Activated naive CD4-positive, alpha-beta T cell treated with anti-CD3 and anti-CD28 coated beads for 36 hours (primary cell): Measurements from ENCODE around the gene PSMD13. TPM values are rescaled to one million over a fixed set of nuclear protein-coding genes. Genes with fewer than 3 reads are reported as not detected.
"Not testable (repeated sequence)": the region's sequence is repeated elsewhere in the genome, so short reads cannot be mapped to it uniquely, and the experiment has no call there.

Experiments
- CTCF ChIA-PET: fragments of 350-600 bp; sonication (Branson Sonifier 250); formaldehyde crosslinking; loops from one replicate; lab custom pipeline; 2021; ENCODE audit warnings: antibody characterized with exemption; lab: Charles Lee
- DNase-seq: peaks from one replicate; pipeline ENCODE4 v3.0.0-alpha.2; 2020
- H3K27ac Mint-ChIP-seq: one replicate; pipeline ENCODE4 v1.8.0; 2021; ENCODE audit warnings: mild to moderate bottlenecking, mixed read lengths
- H3K27me3 Mint-ChIP-seq: one replicate; pipeline ENCODE4 v1.8.0; 2021; ENCODE audit warnings: low read depth, mixed read lengths
- H3K36me3 Mint-ChIP-seq: one replicate; pipeline ENCODE4 v1.8.0; 2021; ENCODE audit warnings: low read depth, mixed read lengths
- H3K4me1 Mint-ChIP-seq: one replicate; pipeline ENCODE4 v1.8.0; 2021; ENCODE audit warnings: low read depth, mixed read lengths
- H3K4me3 Mint-ChIP-seq: one replicate; pipeline ENCODE4 v1.8.0; 2021; ENCODE audit warnings: mild to moderate bottlenecking, moderate library complexity, mixed read lengths
- H3K9me3 Mint-ChIP-seq: one replicate; pipeline ENCODE4 v1.8.0; 2021; ENCODE audit warnings: mixed read lengths
- intact Hi-C: fragments of 100-400 bp; cut with micrococcal nuclease; formaldehyde crosslinking; loops from one replicate; pipeline ENCODE4 v1.15.1; 2023
- total RNA-seq, 2 experiments: library from RNA; stranded (reverse); gene quantifications; one replicate each; pipeline ENCODE4 v1.2.3, GENCODE V29; 2021

PSMD13 gene
- total RNA-seq, 2 experiments from 2014 or later: 206 to 210 TPM

- CTCF ChIA-PET: no interaction called here
- no peaks in the 10 kb centered on the region for H3K27me3 Mint-ChIP-seq
- peaks cover 6% of the 10 kb centered on the region for H3K4me1 Mint-ChIP-seq
- no peak overlapping the region for H3K4me3 Mint-ChIP-seq
- no peak for DNase-seq
- peaks cover 4% of the 10 kb centered on the region for H3K36me3 Mint-ChIP-seq
- no peaks in the 10 kb centered on the region for H3K9me3 Mint-ChIP-seq
- peak overlapping the region; percentile 3 for H3K27ac Mint-ChIP-seq
- intact Hi-C loops: no loop called here
These were observed 13.6 kb upstream of the PSMD13 start for GRCh38 chr11:223026-223789.

DNA sequence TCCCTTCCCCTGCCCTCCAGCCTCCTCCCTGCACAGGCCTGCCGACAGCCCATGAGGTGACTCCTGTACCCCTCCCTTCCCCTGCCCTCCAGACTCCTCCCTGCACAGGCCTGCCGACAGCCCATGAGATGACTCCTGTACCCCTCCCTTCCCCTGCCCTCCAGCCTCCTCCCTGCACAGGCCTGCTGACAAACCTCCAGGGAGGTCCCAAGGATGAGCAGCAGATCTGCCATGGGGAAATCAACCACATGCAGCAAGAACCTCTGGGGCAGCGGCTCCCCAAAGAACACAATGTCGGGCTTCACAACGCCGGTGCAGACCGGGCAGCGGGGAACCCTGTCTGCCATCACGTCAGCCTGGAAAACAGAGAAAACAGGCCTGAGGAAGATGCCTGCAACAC lies 12.9 kb upstream of the PSMD13 start:
- no peak for DNase-seq
- Mint-ChIP-seq H3K4me3 (no peak overlapping the region), H3K4me1 (peaks cover 9% of the 10 kb centered on the region), H3K9me3 (no peaks in the 10 kb centered on the region), H3K36me3 (peaks cover 4% of the 10 kb centered on the region), H3K27ac (no peak overlapping the region), H3K27me3 (no peaks in the 10 kb centered on the region)
- CTCF ChIA-PET: no interaction called here
- intact Hi-C loops: no loop called here

DNA sequence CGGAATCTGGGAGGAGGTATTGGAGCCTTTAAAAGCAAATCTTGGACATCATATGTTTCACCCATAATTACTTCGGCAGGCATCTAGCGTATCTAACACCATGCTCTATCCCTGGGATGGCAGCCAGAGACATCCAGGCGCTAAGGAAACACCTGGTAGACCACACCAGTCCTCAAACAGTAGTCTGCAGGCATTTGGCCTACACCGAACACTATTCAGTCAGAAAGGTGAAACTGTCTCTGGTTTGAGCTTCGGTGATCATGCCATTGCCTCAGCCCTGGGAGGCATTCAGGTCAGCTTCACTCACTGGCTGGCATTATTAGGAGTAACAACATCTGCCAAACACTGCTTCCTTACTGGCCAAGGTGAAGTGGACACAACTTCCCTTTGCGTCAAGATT lies 12.4 kb upstream of the PSMD13 start:
- CTCF ChIA-PET: interaction anchor here (0.7 to 0.9 kb wide), 2 partner anchors 11 to 24 kb away, joined by 3 to 4 read pairs; no protein-coding TSS in a partner anchor
- Mint-ChIP-seq H3K36me3 (peaks cover 4% of the 10 kb centered on the region), H3K9me3 (no peaks in the 10 kb centered on the region), H3K4me1 (peaks cover 9% of the 10 kb centered on the region), H3K27me3 (no peaks in the 10 kb centered on the region), H3K27ac (no peak overlapping the region), H3K4me3 (no peak overlapping the region)
- DNase-seq: no peak
- intact Hi-C loops: no loop called here

- Mint-ChIP-seq H3K9me3 (no peaks in the 10 kb centered on the region), H3K4me1 (peaks cover 9% of the 10 kb centered on the region), H3K27me3 (no peaks in the 10 kb centered on the region), H3K4me3 (no peak overlapping the region), H3K27ac (no peak overlapping the region), H3K36me3 (peaks cover 4% of the 10 kb centered on the region)
- no peak for DNase-seq
- intact Hi-C loops: no loop called here
- CTCF ChIA-PET: no interaction called here
These were observed 10.9 kb upstream of the PSMD13 start for GRCh38 chr11:225734-226453.

DNA sequence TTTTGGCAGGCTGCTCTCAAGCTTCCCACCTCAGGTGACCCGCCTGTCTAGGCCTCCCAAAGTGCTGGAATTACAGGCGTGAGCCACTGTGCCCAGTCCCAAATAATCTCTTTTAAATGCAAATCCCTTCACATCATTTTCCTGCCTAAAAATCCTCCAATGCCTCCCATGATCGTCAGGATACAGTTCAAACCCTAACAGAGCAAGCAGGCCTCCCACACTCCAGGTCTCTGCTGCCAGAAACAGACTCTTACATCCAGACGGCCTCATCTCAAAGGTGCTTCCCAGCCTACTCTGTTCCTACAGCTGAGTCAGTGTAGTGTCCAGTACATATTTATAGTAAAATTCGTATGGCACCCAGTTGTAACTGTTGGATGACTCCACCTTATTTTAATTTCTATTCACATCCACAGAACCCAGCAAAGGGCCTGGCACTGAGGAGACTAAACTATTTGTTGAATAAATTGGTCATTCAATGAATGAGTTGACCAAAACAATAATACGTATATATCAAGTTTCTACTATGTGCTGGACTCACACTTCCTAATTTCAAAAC lies 8.9 kb upstream of the PSMD13 start:
- H3K4me1 Mint-ChIP-seq: peaks cover 9% of the 10 kb centered on the region
- H3K27me3 Mint-ChIP-seq: no peaks in the 10 kb centered on the region
- no peak overlapping the region for H3K4me3 Mint-ChIP-seq
- intact Hi-C loops: no loop called here
- H3K27ac Mint-ChIP-seq: no peak overlapping the region
- CTCF ChIA-PET: interaction anchor here (1.0 to 2.6 kb wide), 2 partner anchors 12 to 23 kb away, joined by 4 to 9 read pairs; no protein-coding TSS in a partner anchor
- DNase-seq: no peak
- H3K9me3 Mint-ChIP-seq: no peaks in the 10 kb centered on the region
- peaks cover 1% of the 10 kb centered on the region for H3K36me3 Mint-ChIP-seq

- no peaks in the 10 kb centered on the region for H3K27me3 Mint-ChIP-seq
- CTCF ChIA-PET: interaction anchor here (1.0 kb wide), 1 partner anchor 289 kb away, joined by 3 read pairs; no protein-coding TSS in a partner anchor
- no peak overlapping the region for H3K27ac Mint-ChIP-seq
- DNase-seq: no peak
- H3K36me3 Mint-ChIP-seq: peaks cover 1% of the 10 kb centered on the region
- H3K4me1 Mint-ChIP-seq: peaks cover 15% of the 10 kb centered on the region
- no peak overlapping the region for H3K4me3 Mint-ChIP-seq
- intact Hi-C loops: no loop called here
- no peaks in the 10 kb centered on the region for H3K9me3 Mint-ChIP-seq
These were observed 6.3 kb upstream of the PSMD13 start for GRCh38 chr11:230431-230830.

- H3K4me1 Mint-ChIP-seq: peaks cover 14% of the 10 kb centered on the region
- intact Hi-C loops: no loop called here
- H3K27ac Mint-ChIP-seq: no peak overlapping the region
- CTCF ChIA-PET: interaction anchor here (0.7 to 1.5 kb wide), 2 partner anchors 18 to 223 kb away, joined by 3 to 4 read pairs; no protein-coding TSS in a partner anchor
- H3K36me3 Mint-ChIP-seq: no peaks in the 10 kb centered on the region
- no peak overlapping the region for H3K4me3 Mint-ChIP-seq
- no peak for DNase-seq
- no peaks in the 10 kb centered on the region for H3K27me3 Mint-ChIP-seq
- no peaks in the 10 kb centered on the region for H3K9me3 Mint-ChIP-seq
These were observed 3.8 kb upstream of the PSMD13 start for GRCh38 chr11:232783-233565.

DNA sequence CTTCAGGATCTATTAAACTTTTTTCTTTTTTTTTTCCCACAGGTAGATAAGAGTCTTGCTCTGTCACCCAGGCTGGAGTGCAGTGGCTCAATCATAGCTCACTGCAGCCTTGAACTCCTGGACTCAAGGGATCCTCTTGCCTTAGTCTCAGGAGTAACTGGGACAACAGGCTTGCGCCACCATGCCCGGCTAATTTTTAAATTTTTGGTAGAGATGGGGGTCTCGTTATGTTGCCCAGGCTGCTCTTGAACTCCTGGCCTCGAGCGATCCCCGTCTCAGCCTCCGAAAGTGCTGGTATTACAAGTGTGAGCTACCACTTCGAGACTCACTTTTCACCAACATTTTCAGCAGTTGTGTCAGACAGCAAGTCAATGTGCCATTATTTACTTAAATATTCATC lies 1.6 kb upstream of the PSMD13 start:
- peaks cover 32% of the 10 kb centered on the region for H3K4me1 Mint-ChIP-seq
- H3K4me3 Mint-ChIP-seq: peak overlapping the region; percentile 84
- intact Hi-C loops: loop anchor here (5.0 kb wide), 1 partner anchor 512 kb away; the partner anchor contains the start of gene TALDO1
- H3K27ac Mint-ChIP-seq: peak overlapping the region; percentile 90
- CTCF ChIA-PET: interaction anchor here (0.6 kb wide), 1 partner anchor 626 kb away, joined by 3 read pairs; no protein-coding TSS in a partner anchor
- no peak for DNase-seq
- H3K36me3 Mint-ChIP-seq: peaks cover 6% of the 10 kb centered on the region
- H3K9me3 Mint-ChIP-seq: no peaks in the 10 kb centered on the region
- no peaks in the 10 kb centered on the region for H3K27me3 Mint-ChIP-seq

- intact Hi-C loops: loop anchor here (5.0 kb wide), 1 partner anchor 512 kb away; the partner anchor contains the start of gene TALDO1
- Mint-ChIP-seq H3K27me3 (no peaks in the 10 kb centered on the region), H3K4me3 (peak overlapping the region; percentile 84), H3K36me3 (peaks cover 8% of the 10 kb centered on the region), H3K27ac (peak overlapping the region; percentile 90), H3K9me3 (no peaks in the 10 kb centered on the region), H3K4me1 (peaks cover 35% of the 10 kb centered on the region)
- peak; percentile 89 for DNase-seq
- CTCF ChIA-PET: interaction anchor here (0.6 kb wide), 1 partner anchor 625 kb away, joined by 3 read pairs; no protein-coding TSS in a partner anchor
These were observed 1.2 kb upstream of the PSMD13 start for GRCh38 chr11:235609-235996.

- Mint-ChIP-seq H3K27me3 (no peaks in the 10 kb centered on the region), H3K9me3 (no peaks in the 10 kb centered on the region), H3K27ac (peak within 1 kb of the TSS; percentile 95), H3K4me1 (peaks cover 37% of the 10 kb centered on the region), H3K4me3 (peak within 1 kb of the TSS; percentile 85), H3K36me3 (peaks cover 10% of the 10 kb centered on the region)
- DNase-seq: peak; percentile 89
- CTCF ChIA-PET: interaction anchor here (0.6 to 2.1 kb wide), 3 partner anchors 14 to 625 kb away, joined by 3 to 28 read pairs (median 6); partner anchors contain the start of genes BET1L and RIC8A
- intact Hi-C loops: loop anchor here (1.0 to 5.0 kb wide), 9 partner anchors 29 to 511 kb away; partner anchors contain the start of genes BET1L, PTDSS2, RIC8A and RNH1
These were observed 591 bp upstream of the PSMD13 start, which contains the start of gene SIRT3 for GRCh38 chr11:235997-236773. Gene SIRT3 (minus strand): TSS chr11:236342. CDS start chr11:236328, 14 bp downstream.

DNA sequence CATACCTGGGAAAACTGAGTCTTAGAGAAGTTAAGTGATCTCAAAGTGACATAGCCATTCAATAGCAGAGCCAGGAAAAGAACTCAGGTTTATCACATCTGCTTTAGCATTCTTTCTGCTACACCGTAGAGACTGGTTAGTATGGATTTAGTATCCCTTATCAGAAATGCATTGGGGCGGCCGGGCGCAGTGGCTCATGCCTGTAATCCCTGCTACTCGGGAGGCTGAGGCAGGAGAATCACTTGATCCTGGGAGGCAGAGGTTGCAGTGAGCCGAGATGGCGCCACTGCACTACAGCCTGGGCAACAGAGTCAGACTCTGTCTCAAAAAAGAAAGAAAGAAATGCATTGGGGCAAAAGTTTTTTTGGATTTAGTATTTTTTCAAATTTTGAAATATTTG lies 1.6 kb downstream of the PSMD13 start:
- DNase-seq, H3K27me3 Mint-ChIP-seq, H3K9me3 Mint-ChIP-seq: not testable (repeated sequence)
- CTCF ChIA-PET: interaction anchor here (2.1 kb wide), 1 partner anchor 11 kb away, joined by 28 read pairs; no protein-coding TSS in a partner anchor
- Mint-ChIP-seq H3K4me1 (peaks cover 52% of the 10 kb centered on the region), H3K4me3 (peak overlapping the region; percentile 85), H3K36me3 (peaks cover 28% of the 10 kb centered on the region), H3K27ac (peak overlapping the region; percentile 19)
- intact Hi-C loops: loop anchor here (5.0 kb wide), 1 partner anchor 509 kb away; the partner anchor contains the start of gene TALDO1
